WTC11 (cell line): ENCODE data around the gene KRT9.

Experiments used
- CREB1 ChIP-seq: sonication (generic); formaldehyde crosslinking; IDR thresholded peaks from 2 replicates; pipeline ENCODE4 v1.8.0; 2023; ENCODE audit warnings: mild to moderate bottlenecking, missing genetic modification reagents
- CTCF ChIP-seq: fragments of 200-600 bp; IDR thresholded peaks from 2 replicates; pipeline ENCODE4 v1.8.0; 2022; ENCODE audit warnings: antibody characterized with exemption
- E2F4 ChIP-seq: sonication (generic); formaldehyde crosslinking; IDR thresholded peaks from 2 replicates; pipeline ENCODE4 v1.8.1; 2022; ENCODE audit warnings: low read depth, mild to moderate bottlenecking, moderate library complexity, missing genetic modification reagents, borderline replicate concordance
- MAX ChIP-seq: sonication (generic); formaldehyde crosslinking; IDR thresholded peaks from 2 replicates; pipeline ENCODE4 v1.8.0; 2022; ENCODE audit warnings: mild to moderate bottlenecking, missing genetic modification reagents
- PRDM15 ChIP-seq: sonication (generic); formaldehyde crosslinking; IDR thresholded peaks from 2 replicates; pipeline ENCODE4 v1.8.0; 2022; ENCODE audit warnings: missing genetic modification reagents
- SMAD3 ChIP-seq: sonication (generic); formaldehyde crosslinking; IDR thresholded peaks from 2 replicates; pipeline ENCODE4 v1.8.0; 2022; ENCODE audit warnings: missing genetic modification reagents, mild to moderate bottlenecking, borderline replicate concordance
- TEAD4 ChIP-seq: sonication (generic); formaldehyde crosslinking; IDR thresholded peaks from 2 replicates; pipeline ENCODE4 v1.8.0; 2022; ENCODE audit warnings: mild to moderate bottlenecking, missing genetic modification reagents
- TP53 ChIP-seq: sonication (generic); formaldehyde crosslinking; IDR thresholded peaks from 2 replicates; pipeline ENCODE4 v1.8.1; 2023; ENCODE audit warnings: mild to moderate bottlenecking, missing genetic modification reagents
- TF ChIP-seq, protein P1 (sequence below): sonication (generic); formaldehyde crosslinking; IDR thresholded peaks from 2 replicates; pipeline ENCODE4 v1.8.1; 2023; ENCODE audit warnings: mild to moderate bottlenecking, missing genetic modification reagents
- TF ChIP-seq, protein P2 (sequence below): sonication (generic); formaldehyde crosslinking; IDR thresholded peaks from 2 replicates; pipeline ENCODE4 v1.8.1; 2022; ENCODE audit warnings: mild to moderate bottlenecking, missing genetic modification reagents, moderate library complexity, borderline replicate concordance

DNA sequence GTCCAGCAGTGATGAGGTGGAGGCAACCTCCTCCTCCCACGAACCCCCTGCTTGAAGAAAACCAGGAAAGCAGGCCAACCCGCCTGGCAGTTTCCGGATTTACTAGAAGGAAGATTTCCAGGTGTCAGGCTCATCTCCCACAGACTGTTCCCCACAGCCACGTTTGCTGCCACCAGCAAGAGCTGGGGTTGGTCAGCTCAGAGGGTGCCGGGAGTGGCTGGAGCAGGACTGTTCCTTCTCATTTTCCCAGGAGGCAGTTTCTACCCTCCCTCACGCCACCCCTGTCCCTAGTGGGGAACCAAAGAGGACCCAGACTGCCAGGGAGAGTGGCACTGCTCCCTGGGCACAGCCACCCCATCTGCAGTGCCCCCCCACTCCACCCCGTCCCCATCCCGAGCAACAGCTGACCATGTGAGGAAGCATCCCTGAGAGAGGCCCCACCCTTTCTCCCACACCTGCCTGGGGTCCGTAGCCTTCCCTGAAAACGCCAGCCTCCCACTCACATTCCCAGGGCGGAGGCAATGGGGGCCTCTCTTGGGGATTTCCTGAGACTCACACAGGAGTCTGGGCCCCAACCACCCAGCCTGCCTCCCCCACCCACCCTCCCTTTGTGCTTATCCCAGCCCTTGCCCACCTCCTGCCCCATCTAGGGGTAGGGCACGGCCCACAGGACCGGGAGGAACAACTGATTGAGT lies 46.6 kb upstream of the KRT9 start:
- TF ChIP-seq TP53 (CRISPR knock-in tag) (no peak), TEAD4 (CRISPR knock-in tag) (no peak), CTCF (no peak), CREB1 (CRISPR knock-in tag) (no peak), E2F4 (CRISPR knock-in tag) (no peak), PRDM15 (CRISPR knock-in tag) (no peak), MAX (CRISPR knock-in tag) (no peak), SMAD3 (CRISPR knock-in tag) (no peak)
- TF ChIP-seq, protein P1, sequence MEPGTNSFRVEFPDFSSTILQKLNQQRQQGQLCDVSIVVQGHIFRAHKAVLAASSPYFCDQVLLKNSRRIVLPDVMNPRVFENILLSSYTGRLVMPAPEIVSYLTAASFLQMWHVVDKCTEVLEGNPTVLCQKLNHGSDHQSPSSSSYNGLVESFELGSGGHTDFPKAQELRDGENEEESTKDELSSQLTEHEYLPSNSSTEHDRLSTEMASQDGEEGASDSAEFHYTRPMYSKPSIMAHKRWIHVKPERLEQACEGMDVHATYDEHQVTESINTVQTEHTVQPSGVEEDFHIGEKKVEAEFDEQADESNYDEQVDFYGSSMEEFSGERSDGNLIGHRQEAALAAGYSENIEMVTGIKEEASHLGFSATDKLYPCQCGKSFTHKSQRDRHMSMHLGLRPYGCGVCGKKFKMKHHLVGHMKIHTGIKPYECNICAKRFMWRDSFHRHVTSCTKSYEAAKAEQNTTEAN: no peak
- TF ChIP-seq, protein P2, sequence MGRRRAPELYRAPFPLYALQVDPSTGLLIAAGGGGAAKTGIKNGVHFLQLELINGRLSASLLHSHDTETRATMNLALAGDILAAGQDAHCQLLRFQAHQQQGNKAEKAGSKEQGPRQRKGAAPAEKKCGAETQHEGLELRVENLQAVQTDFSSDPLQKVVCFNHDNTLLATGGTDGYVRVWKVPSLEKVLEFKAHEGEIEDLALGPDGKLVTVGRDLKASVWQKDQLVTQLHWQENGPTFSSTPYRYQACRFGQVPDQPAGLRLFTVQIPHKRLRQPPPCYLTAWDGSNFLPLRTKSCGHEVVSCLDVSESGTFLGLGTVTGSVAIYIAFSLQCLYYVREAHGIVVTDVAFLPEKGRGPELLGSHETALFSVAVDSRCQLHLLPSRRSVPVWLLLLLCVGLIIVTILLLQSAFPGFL: no peak
